Cerebellar nuclear complex (tissue), 1 donor: ENCODE results near the gene ZFP57.

ENCODE experiments used
- DNase-seq, 2 experiments: peaks; one replicate each; lab custom pipeline; 2025; lab: John Stamatoyannopoulos, UW

Gene ZFP57

GRCh38 chr6:29625337-29625930, 55.5 kb downstream of the ZFP57 start:
- no peak for DNase-seq

GRCh38 chr6:29624520-29624961, 56.4 kb downstream of the ZFP57 start:
- no peak for DNase-seq
